K562 (cell line): Measurements from ENCODE around the gene CADPS2. TPM values are rescaled to one million over a fixed set of nuclear protein-coding genes. Genes with fewer than 3 reads are reported as not detected.

Experiments used
- ATAC-seq: fragments of 200-7000 bp; cut with Tn5 transposase; 3 replicates; pipeline ENCODE4 v1.9.1; 2020; ENCODE audit warnings: moderate library complexity
- BruUV-seq: library from RNA; stranded (reverse); fragments of 400-500 nt; replicated peaks from 2 replicates; lab custom pipeline; 2021; lab: Mats Ljungman, UMichigan
- CTCF ChIA-PET: fragments of 300-600 bp; formaldehyde crosslinking; extraction: SDS; loops from one replicate; lab custom pipeline; 2021; ENCODE audit warnings: low intra/inter-chr PET ratio; lab: Yijun Ruan, JAX
- POLR2A ChIA-PET: fragments of 300-600, 350-650 bp; sonication (Branson Sonifier 250); formaldehyde crosslinking; extraction: SDS; loops from one replicate; lab custom pipeline; 2021; ENCODE audit warnings: antibody characterized with exemption, inconsistent platforms; lab: Yijun Ruan, JAX
- DNase-seq, 4 experiments: peaks; one replicate each; pipeline versions ENCODE4 v3.0.0 to v3.0.0-alpha.2; 2011 to 2018; ENCODE audit warnings: low spot score in 3 of 4, mixed read lengths in 3 of 4; ENCODE audit errors: extremely low read depth in 1 of 4
- FAIRE-seq: peaks from 2 replicates; lab custom pipeline; 2011; peaks lifted over from hg19 to GRCh38; lab: Jason Lieb, UNC
- H2AFZ ChIP-seq: 2 replicates; pipeline ENCODE4 v1.6.0; 2011; ENCODE audit warnings: low read depth, low read length, control low read depth, inconsistent platforms
- H3K27ac ChIP-seq: fragments of 200-600 bp; 3 replicates; pipeline ENCODE4 v1.8.0; 2011; ENCODE audit warnings: low read depth, mild to moderate bottlenecking, control low read depth, inconsistent platforms, low read length, moderate library complexity, mixed read lengths; ENCODE audit errors: extremely low read depth
- H3K27me3 ChIP-seq, 2 experiments: fragments of 300-600 bp in 1 of 2; 2 replicates in 1 of 2; 3 replicates in 1 of 2; pipeline versions ENCODE4 v1.6.0 to v1.8.0; 2011; ENCODE audit warnings: inconsistent platforms in 2 of 2, low read length in 2 of 2, mild to moderate bottlenecking in 1 of 2, mixed read lengths in 1 of 2, moderate library complexity in 1 of 2; ENCODE audit not compliant: control insufficient read depth in 2 of 2, insufficient read depth in 2 of 2
- H3K36me3 ChIP-seq: fragments of 300-600 bp; 3 replicates; pipeline ENCODE4 v1.8.0; 2011; ENCODE audit warnings: mild to moderate bottlenecking, low read length, inconsistent platforms; ENCODE audit not compliant: control insufficient read depth, insufficient read depth
- H3K4me1 ChIP-seq, 2 experiments: fragments of 200-600 bp in 1 of 2; replicated peaks in 1 of 2; 2 replicates in 1 of 2; 3 replicates in 1 of 2; pipeline versions ENCODE4 v1.5.1 to v1.8.0; 2011; ENCODE audit warnings: inconsistent platforms in 2 of 2, low read length in 2 of 2, mild to moderate bottlenecking in 1 of 2, mixed read lengths in 1 of 2, moderate library complexity in 1 of 2; ENCODE audit not compliant: control insufficient read depth in 2 of 2, insufficient read depth in 2 of 2
- H3K4me2 ChIP-seq: 2 replicates; pipeline ENCODE4 v1.6.1; 2011; ENCODE audit warnings: low read length, control low read depth, inconsistent platforms, mixed read lengths; ENCODE audit not compliant: insufficient read depth
- H3K4me3 ChIP-seq: fragments of 200-600 bp; sonication (generic), shearing (Covaris generic); 2 replicates; pipeline ENCODE4 v1.5.1; 2016; ENCODE audit warnings: control low read depth, inconsistent platforms
- H3K79me2 ChIP-seq: fragments of 200-600 bp; 3 replicates; pipeline ENCODE4 v1.8.0; 2011; ENCODE audit warnings: low read length, inconsistent platforms; ENCODE audit not compliant: control insufficient read depth, insufficient read depth
- H3K9ac ChIP-seq, 2 experiments: 2 replicates each; pipeline versions ENCODE4 v1.6.0 to v1.6.1; 2011; ENCODE audit warnings: low read depth in 2 of 2, low read length in 2 of 2, control low read depth in 1 of 2, inconsistent platforms in 1 of 2, mild to moderate bottlenecking in 1 of 2, mixed read lengths in 1 of 2; ENCODE audit not compliant: insufficient read depth in 1 of 2
- H3K9me1 ChIP-seq: one replicate; pipeline ENCODE4 v1.6.0; 2011; ENCODE audit warnings: inconsistent platforms, mild to moderate bottlenecking, low read length, moderate library complexity; ENCODE audit not compliant: control insufficient read depth, insufficient read depth
- H3K9me3 ChIP-seq: replicated peaks from 2 replicates; pipeline ENCODE4 v1.5.1; 2011; ENCODE audit warnings: low read depth, low read length, inconsistent platforms; ENCODE audit not compliant: control insufficient read depth, insufficient read depth
- H4K20me1 ChIP-seq: replicated peaks from 2 replicates; pipeline ENCODE4 v1.6.1; 2011; ENCODE audit warnings: low read length, inconsistent platforms, mixed read lengths; ENCODE audit not compliant: control insufficient read depth, insufficient read depth
- CREM ChIP-seq: IDR thresholded peaks from 2 replicates; pipeline ENCODE4 v1.6.1; 2014; ENCODE audit warnings: antibody characterized with exemption, low read depth
- EP300 ChIP-seq: IDR thresholded peaks from 2 replicates; pipeline ENCODE4 v1.6.1; 2012; ENCODE audit warnings: low read length, improper control_type of control experiment
- ETV5 ChIP-seq: sonication (generic); formaldehyde crosslinking; IDR thresholded peaks from 2 replicates; pipeline ENCODE4 v1.4.0; 2020; ENCODE audit warnings: low read depth, mild to moderate bottlenecking, missing genetic modification reagents
- ILK ChIP-seq: fragments of 450-650 bp; IDR thresholded peaks from 2 replicates; pipeline ENCODE4 v1.6.1; 2016; ENCODE audit warnings: missing genetic modification characterization, low read depth, mild to moderate bottlenecking, missing compliant biosample characterization, moderate library complexity, borderline replicate concordance
- LEF1 ChIP-seq: fragments of 450-650 bp; IDR thresholded peaks from 2 replicates; pipeline ENCODE4 v1.6.1; 2016; ENCODE audit warnings: mild to moderate bottlenecking
- NR4A1 ChIP-seq, 2 experiments: fragments of 250-450 bp in 1 of 2; fragments of 450-650 bp in 1 of 2; sonication (Bioruptor Pico) in 1 of 2; IDR thresholded peaks; 2 replicates each; pipeline versions ENCODE4 v1.4.0 to v1.6.1; 2016 to 2020; ENCODE audit warnings: mild to moderate bottlenecking in 2 of 2, missing compliant biosample characterization in 1 of 2, missing genetic modification characterization in 1 of 2, moderate library complexity in 1 of 2
- PKNOX1 ChIP-seq: fragments of 450-650 bp; IDR thresholded peaks from 2 replicates; pipeline ENCODE4 v1.6.1; 2016
- POLR2G ChIP-seq: fragments of 200-400 bp; formaldehyde crosslinking; IDR thresholded peaks from 2 replicates; pipeline ENCODE4 v1.6.1; 2017; ENCODE audit warnings: low read depth, mild to moderate bottlenecking, antibody characterized with exemption, low read length, moderate library complexity
- RNF219 ChIP-seq: fragments of 250-450 bp; sonication (Bioruptor Pico); IDR thresholded peaks from 2 replicates; pipeline ENCODE4 v1.5.0; 2022; ENCODE audit warnings: mild to moderate bottlenecking
- THAP12 ChIP-seq: fragments of 250-450 bp; sonication (Bioruptor Pico); IDR thresholded peaks from 2 replicates; pipeline ENCODE4 v1.9.0; 2021; ENCODE audit warnings: mild to moderate bottlenecking, inconsistent platforms
- USF2 ChIP-seq: sonication (generic); formaldehyde crosslinking; IDR thresholded peaks from 2 replicates; pipeline ENCODE4 v1.5.0; 2020; ENCODE audit warnings: missing genetic modification reagents
- ZNF253 ChIP-seq: fragments of 250-450 bp; sonication (Bioruptor Pico); conservative IDR thresholded peaks from 2 replicates; pipeline ENCODE4 v1.6.1; 2021; ENCODE audit warnings: mild to moderate bottlenecking
- ZNF324 ChIP-seq: fragments of 250-450 bp; sonication (Bioruptor Pico); IDR thresholded peaks from 2 replicates; pipeline ENCODE4 v1.4.0; 2020; ENCODE audit warnings: mild to moderate bottlenecking
- ZNF408 ChIP-seq: fragments of 250-450 bp; sonication (Bioruptor Pico); IDR thresholded peaks from 2 replicates; pipeline ENCODE4 v1.4.0; 2020; ENCODE audit warnings: low read depth, mild to moderate bottlenecking, moderate library complexity
- ZNF445 ChIP-seq: fragments of 250-450 bp; sonication (Bioruptor Pico); IDR thresholded peaks from 2 replicates; pipeline ENCODE4 v1.4.0; 2020; ENCODE audit warnings: low read depth, mild to moderate bottlenecking, moderate library complexity
- ZNF655 ChIP-seq: fragments of 250-450 bp; sonication (Bioruptor Pico); IDR thresholded peaks from 2 replicates; pipeline ENCODE4 v1.5.0; 2021
- WGBS: fragments of 100-300 bp; shearing (Covaris generic); methylation state at CpG from one replicate; pipeline ENCODE4 v1.1.6; 2016; ENCODE audit warnings: low coverage, mixed read lengths; ENCODE audit not compliant: insufficient coverage; ENCODE audit errors: missing lambda C conversion rate; 5-methylcytosine and 5-hydroxymethylcytosine counted together
- in situ Hi-C: fragments of 300-500 bp; cut with MboI; formaldehyde crosslinking; loops from 4 replicates; pipeline ENCODE4 v1.15.0; 2018; ENCODE audit warnings: inconsistent platforms, mixed read lengths
- intact Hi-C: fragments of 100-400 bp; cut with micrococcal nuclease; formaldehyde crosslinking; loops from 2 replicates; pipeline ENCODE4 v1.14.2; 2022
- polyA plus RNA-seq, 8 experiments: library from polyadenylated mRNA; depleted of rRNA in 4 of 8; stranded (reverse) in 5 of 8; unstranded in 3 of 8; fragments of >200 nt; fragmentation: Nextera tagmentation in 2 of 8; fragmentation: Illumina TruSeq in 1 of 8; extraction: Ambion mirVana in 2 of 8; extraction: Trizol in 1 of 8; gene quantifications; 2 replicates each; pipeline versions ENCODE4 v1.2.1 to v1.2.3, GENCODE V29; 2011 to 2014; ENCODE audit warnings: inconsistent platforms in 1 of 8, missing spikeins in 1 of 8
- total RNA-seq, 7 experiments: library from RNA; depleted of rRNA in 6 of 7; stranded (reverse); fragments of >200 nt in 6 of 7; fragmentation: Illumina TruSeq in 2 of 7; extraction: Trizol in 2 of 7; gene quantifications; 2 replicates each; pipeline versions ENCODE4 v1.2.1 to v1.2.3, GENCODE V29; 2011 to 2021; ENCODE audit warnings: low replicate concordance in 1 of 7

CADPS2 gene
- total and polyA plus RNA-seq, 9 of the 15 experiments (the other 6 are each of a cell fraction or from before 2014, with no cell fraction given) = 0.03 to 0.14 (median 0.04) TPM; not detected in 1

- Histone ChIP-seq H3K4me1 (peaks cover 0 to 18% of the 10 kb centered on the region in 2 experiments; a peak in 1 of 5 replicates), H3K27ac (no peak overlapping the region), H3K4me2 (no peak overlapping the region), H3K9me1 (no peaks in the 10 kb centered on the region), H3K79me2 (no peaks in the 10 kb centered on the region), H2AFZ (no peak overlapping the region), H4K20me1 (no peaks in the 10 kb centered on the region), H3K4me3 (no peak overlapping the region), H3K9me3 (no peaks in the 10 kb centered on the region), H3K9ac (no peak overlapping the region), H3K36me3 (no peaks in the 10 kb centered on the region), H3K27me3 (peaks cover 26 to 68% of the 10 kb centered on the region in 2 experiments; a peak in 4 of 5 replicates)
- POLR2A ChIA-PET = no interaction called here
- no TSS peak for BruUV-seq
- DNase-seq = no peak
- intact Hi-C loops (no loop called here), in situ Hi-C loops (no loop called here)
- FAIRE-seq = no peak
- ATAC-seq = no peak
- WGBS = 0% methylated on average over 13 of the region's 13 CpGs
- CTCF ChIA-PET = no interaction called here
- no peak for TF ChIP-seq THAP12
- TF ChIP-seq CREM = no peak
- no peak for TF ChIP-seq EP300
- TF ChIP-seq NR4A1 (CRISPR knock-in tag; IDR thresholded peaks at IDR 0.05) = no peak
- no peak for TF ChIP-seq NR4A1 (tag; IDR thresholded peaks at IDR 0.05)
- no peak for TF ChIP-seq ILK (tag)
- TF ChIP-seq ZNF253 (CRISPR knock-in tag) = no peak
- TF ChIP-seq ZNF655 (CRISPR knock-in tag) = no peak
- TF ChIP-seq LEF1 = no peak
- TF ChIP-seq PKNOX1 = no peak
- no peak for TF ChIP-seq RNF219
- no peak for TF ChIP-seq ZNF324
- no peak for TF ChIP-seq POLR2G
- TF ChIP-seq ZNF408 (CRISPR knock-in tag) = no peak
- no peak for TF ChIP-seq ZNF445
- TF ChIP-seq USF2 = no peak
- no peak for TF ChIP-seq ETV5 (CRISPR knock-in tag)
Measured at GRCh38 chr7:122307228-122307621, 579.0 kb downstream of the CADPS2 start.
